Measurements from ENCODE around the gene ZNF214. TPM values are rescaled to one million over a fixed set of nuclear protein-coding genes. Genes with fewer than 3 reads are reported as not detected.

Gene ZNF214
- total RNA-seq, 5 donors from 2014 or later (not counting 1 experiment from before 2014, with no cell fraction given) = not detected

DNA sequence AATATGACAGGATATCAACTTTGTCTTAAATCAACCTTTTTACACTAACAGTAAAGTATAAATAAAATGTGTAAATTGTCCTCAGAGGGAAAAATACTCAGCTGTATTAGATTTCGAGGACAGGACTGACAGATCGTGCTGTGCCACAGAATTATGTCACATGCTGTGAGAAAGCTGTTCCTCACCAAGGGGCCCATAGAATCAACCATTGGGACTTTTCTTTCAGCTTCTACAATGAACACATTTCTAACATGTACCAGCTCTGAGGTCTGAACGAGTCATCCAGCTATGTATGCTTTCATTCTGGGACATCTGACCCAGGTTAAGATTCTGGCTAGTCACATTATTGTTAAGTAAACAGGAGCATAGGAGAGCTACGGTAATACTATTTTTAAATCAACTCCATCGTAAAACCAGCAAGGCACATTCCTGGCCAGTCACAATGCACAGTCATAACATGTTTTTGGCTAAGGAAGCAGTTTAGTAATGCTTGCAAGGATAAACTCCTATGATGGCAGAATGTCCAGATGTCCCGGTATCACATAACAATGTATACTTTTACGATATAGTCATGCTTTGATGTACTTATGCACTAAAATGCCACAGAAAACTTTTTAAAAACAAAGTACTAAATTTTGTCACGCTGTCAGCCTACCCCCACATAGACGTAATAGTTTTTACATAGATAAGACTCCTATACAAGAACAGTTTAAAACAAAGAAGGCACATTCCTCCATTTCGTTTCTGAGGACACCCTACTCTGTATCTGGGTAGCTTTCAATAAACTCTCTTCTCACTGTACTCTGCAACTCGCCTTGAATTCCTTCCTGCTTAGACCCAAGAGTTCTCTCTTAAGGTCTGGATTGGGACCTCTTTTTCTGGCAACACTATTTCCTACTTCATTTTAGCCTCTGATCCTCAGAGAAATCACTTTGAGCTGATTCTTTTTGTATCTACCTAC lies 27.4 kb downstream of the ZNF214 start:
- Histone ChIP-seq H3K4me3 (ENCODE audit: control insufficient read depth in 1 of 2, extremely low read depth in 1 of 2, low read length in 1 of 2) (no peak overlapping the region), H3K27me3 (replicated peaks in 1 of 2; ENCODE audit: control insufficient read depth in 2 of 2, extremely low read depth in 1 of 2, insufficient read depth in 2 of 2, low read length in 1 of 2) (no peaks in the 10 kb centered on the region), H3K27ac (ENCODE audit: low read length) (no peak overlapping the region), H3K4me1 (ENCODE audit: control insufficient read depth in 1 of 2, extremely low read depth in 1 of 2, insufficient read depth in 2 of 2, low read length in 2 of 2) (no peaks in the 10 kb centered on the region), H3K36me3 (ENCODE audit: control insufficient read depth in 2 of 2, extremely low read depth in 1 of 2, insufficient read depth in 1 of 2, low read length in 1 of 2) (no peaks in the 10 kb centered on the region), H3K9me3 (no peaks in the 10 kb centered on the region)
- Mint-ChIP-seq H3K27me3 (peaks cover 0 to 6% of the 10 kb centered on the region in 2 donors), H3K9me3 (no peaks in the 10 kb centered on the region), H3K36me3 (no peaks in the 10 kb centered on the region), H3K27ac (no peak overlapping the region), H3K4me1 (no peaks in the 10 kb centered on the region), H3K4me3 (no peak overlapping the region)
- ChIA-PET POLR2A (no interaction called here), CTCF (no interaction called here)
- no peak for DNase-seq
- ATAC-seq (replicated peaks in 1 of 4) = no peak
- WGBS (ENCODE audit: insufficient coverage) = 44% methylated on average over 5 of the region's 11 CpGs

DNA sequence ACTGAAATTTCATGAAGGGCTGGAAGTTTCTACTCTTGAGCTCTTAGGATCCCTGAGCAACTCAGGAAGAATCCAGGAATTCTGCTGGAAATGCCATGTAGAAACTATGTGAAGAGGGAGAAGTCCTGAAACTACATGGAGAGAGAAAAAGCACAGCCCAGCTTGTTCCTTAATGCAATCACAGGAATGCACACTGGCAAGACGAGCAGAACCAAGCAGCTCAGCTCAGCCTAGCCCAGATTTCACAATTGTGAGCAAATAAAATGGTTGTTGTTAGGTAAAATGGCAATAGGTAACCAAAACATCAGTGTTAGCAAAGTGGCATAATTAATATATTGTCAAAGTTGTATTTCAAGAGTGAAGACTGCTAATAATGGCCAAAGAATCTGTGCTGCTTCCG lies 28.1 kb downstream of the ZNF214 start:
- no peak for DNase-seq
- ATAC-seq (replicated peaks in 1 of 4) = no peak
- WGBS (ENCODE audit: insufficient coverage) = 20% methylated on average over 1 of the region's 2 CpGs
- CTCF ChIA-PET = no interaction called here
- H3K4me1 Mint-ChIP-seq = no peaks in the 10 kb centered on the region
- Histone ChIP-seq H3K9me3 (no peaks in the 10 kb centered on the region), H3K27ac (ENCODE audit: low read length) (no peak overlapping the region), H3K36me3 (ENCODE audit: control insufficient read depth in 2 of 2, extremely low read depth in 1 of 2, insufficient read depth in 1 of 2, low read length in 1 of 2) (no peaks in the 10 kb centered on the region), H3K27me3 (replicated peaks in 1 of 2; ENCODE audit: control insufficient read depth in 2 of 2, extremely low read depth in 1 of 2, insufficient read depth in 2 of 2, low read length in 1 of 2) (no peaks in the 10 kb centered on the region), H3K4me1 (ENCODE audit: control insufficient read depth in 1 of 2, extremely low read depth in 1 of 2, insufficient read depth in 2 of 2, low read length in 2 of 2) (no peaks in the 10 kb centered on the region), H3K4me3 (ENCODE audit: control insufficient read depth in 1 of 2, extremely low read depth in 1 of 2, low read length in 1 of 2) (no peak overlapping the region)
- H3K27me3 Mint-ChIP-seq = peaks cover 0 to 3% of the 10 kb centered on the region in 2 donors
- peaks cover 0 to 2% (median 0%) of the 10 kb centered on the region in 3 donors for H3K9me3 Mint-ChIP-seq
- no peaks in the 10 kb centered on the region for H3K36me3 Mint-ChIP-seq
- POLR2A ChIA-PET = interaction anchor here in 1 of 2 donors (0.5 kb wide), 1 partner anchor 1839 kb away, joined by 3 read pairs; no protein-coding TSS in a partner anchor
- H3K4me3 Mint-ChIP-seq = no peak overlapping the region
- no peak overlapping the region for H3K27ac Mint-ChIP-seq

DNA sequence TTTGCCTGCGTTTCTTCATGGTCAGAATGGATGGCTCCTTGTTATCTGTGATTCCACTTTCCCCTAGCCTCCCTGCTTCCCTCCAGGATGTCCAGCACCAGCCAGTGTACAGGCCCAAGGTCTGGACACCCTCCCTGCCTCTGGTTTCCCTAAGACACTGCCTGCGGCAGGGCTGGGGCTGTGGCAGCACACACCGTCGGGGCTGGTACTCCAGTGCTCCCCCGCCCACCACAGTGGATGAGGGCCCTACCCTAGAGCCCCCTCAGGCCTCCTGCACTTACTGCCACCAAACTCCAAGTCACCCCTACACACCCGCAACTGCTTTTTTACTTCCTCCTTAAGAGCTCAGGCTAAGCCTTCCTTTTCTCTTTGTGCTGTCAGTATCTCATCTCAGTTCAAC lies 28.9 kb downstream of the ZNF214 start:
- Histone ChIP-seq H3K9me3 (no peaks in the 10 kb centered on the region), H3K27me3 (replicated peaks in 1 of 2; ENCODE audit: control insufficient read depth in 2 of 2, extremely low read depth in 1 of 2, insufficient read depth in 2 of 2, low read length in 1 of 2) (no peaks in the 10 kb centered on the region), H3K4me1 (ENCODE audit: control insufficient read depth in 1 of 2, extremely low read depth in 1 of 2, insufficient read depth in 2 of 2, low read length in 2 of 2) (no peaks in the 10 kb centered on the region), H3K27ac (ENCODE audit: low read length) (no peak overlapping the region), H3K36me3 (ENCODE audit: control insufficient read depth in 2 of 2, extremely low read depth in 1 of 2, insufficient read depth in 1 of 2, low read length in 1 of 2) (no peaks in the 10 kb centered on the region), H3K4me3 (ENCODE audit: control insufficient read depth in 1 of 2, extremely low read depth in 1 of 2, low read length in 1 of 2) (no peak overlapping the region)
- H3K36me3 Mint-ChIP-seq = no peaks in the 10 kb centered on the region
- no peaks in the 10 kb centered on the region for H3K4me1 Mint-ChIP-seq
- DNase-seq (no peak), ATAC-seq (replicated peaks in 1 of 4) (no peak)
- peaks cover 0 to 3% of the 10 kb centered on the region in 2 donors for H3K27me3 Mint-ChIP-seq
- peaks cover 0 to 7% (median 4%) of the 10 kb centered on the region in 3 donors for H3K9me3 Mint-ChIP-seq
- WGBS (ENCODE audit: insufficient coverage) = 89% methylated on average over 5 of the region's 6 CpGs
- CTCF ChIA-PET = no interaction called here
- no peak overlapping the region for H3K27ac Mint-ChIP-seq
- H3K4me3 Mint-ChIP-seq = no peak overlapping the region
- POLR2A ChIA-PET = no interaction called here

DNA sequence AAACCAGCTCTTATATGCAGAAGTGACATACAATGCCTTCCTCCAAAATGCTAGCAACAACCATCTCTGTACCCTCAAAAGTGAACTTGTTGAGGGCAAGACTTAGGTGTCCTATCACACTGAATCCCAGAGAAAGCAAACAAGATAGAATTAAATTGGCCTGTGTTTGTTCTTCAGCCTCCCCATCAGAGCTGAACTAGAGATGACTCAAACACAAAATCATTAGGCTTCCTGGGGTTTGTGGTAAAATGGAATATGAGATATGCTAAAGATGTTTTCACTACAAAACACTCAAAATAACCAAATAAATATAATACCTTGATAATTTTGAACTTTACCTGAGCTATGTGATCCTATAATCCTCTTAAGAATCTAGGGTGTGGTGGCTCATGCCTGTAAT lies 31.6 kb downstream of the ZNF214 start:
- Histone ChIP-seq H3K27ac (ENCODE audit: low read length) (no peak overlapping the region), H3K36me3 (ENCODE audit: control insufficient read depth in 2 of 2, extremely low read depth in 1 of 2, insufficient read depth in 1 of 2, low read length in 1 of 2) (no peaks in the 10 kb centered on the region), H3K9me3 (no peaks in the 10 kb centered on the region), H3K27me3 (replicated peaks in 1 of 2; ENCODE audit: control insufficient read depth in 2 of 2, extremely low read depth in 1 of 2, insufficient read depth in 2 of 2, low read length in 1 of 2) (no peaks in the 10 kb centered on the region), H3K4me1 (ENCODE audit: control insufficient read depth in 1 of 2, extremely low read depth in 1 of 2, insufficient read depth in 2 of 2, low read length in 2 of 2) (no peaks in the 10 kb centered on the region), H3K4me3 (ENCODE audit: control insufficient read depth in 1 of 2, extremely low read depth in 1 of 2, low read length in 1 of 2) (no peak overlapping the region)
- DNase-seq = no peak
- H3K4me1 Mint-ChIP-seq = no peaks in the 10 kb centered on the region
- POLR2A ChIA-PET = no interaction called here
- H3K27ac Mint-ChIP-seq = no peak overlapping the region
- H3K4me3 Mint-ChIP-seq = no peak overlapping the region
- CTCF ChIA-PET = no interaction called here
- ATAC-seq (replicated peaks in 1 of 4) = no peak
- H3K9me3 Mint-ChIP-seq = peaks cover 0 to 7% (median 4%) of the 10 kb centered on the region in 3 donors
- no peaks in the 10 kb centered on the region for H3K36me3 Mint-ChIP-seq
- peaks cover 0 to 3% of the 10 kb centered on the region in 2 donors for H3K27me3 Mint-ChIP-seq

DNA sequence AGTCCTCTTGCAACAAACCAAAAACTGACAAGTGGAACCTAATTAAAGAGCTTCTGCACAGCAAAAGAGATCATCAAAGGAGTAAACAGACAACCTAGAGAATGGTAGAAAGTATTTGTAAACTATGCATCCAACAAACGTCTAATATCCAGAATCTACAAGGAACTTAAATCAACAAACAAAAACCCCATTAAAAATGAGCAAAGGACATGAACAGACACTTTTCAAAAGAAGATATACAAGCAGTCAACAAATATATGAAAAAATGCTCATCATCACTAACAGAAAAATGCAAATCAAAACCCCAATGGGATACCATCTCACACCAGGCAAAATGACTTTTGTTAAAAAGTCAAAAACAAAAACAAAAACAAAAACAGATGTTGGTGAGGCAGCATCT lies 33.7 kb downstream of the ZNF214 start:
- DNase-seq = no peak
- H3K36me3 Mint-ChIP-seq = no peaks in the 10 kb centered on the region
- no peak overlapping the region for H3K27ac Mint-ChIP-seq

DNA sequence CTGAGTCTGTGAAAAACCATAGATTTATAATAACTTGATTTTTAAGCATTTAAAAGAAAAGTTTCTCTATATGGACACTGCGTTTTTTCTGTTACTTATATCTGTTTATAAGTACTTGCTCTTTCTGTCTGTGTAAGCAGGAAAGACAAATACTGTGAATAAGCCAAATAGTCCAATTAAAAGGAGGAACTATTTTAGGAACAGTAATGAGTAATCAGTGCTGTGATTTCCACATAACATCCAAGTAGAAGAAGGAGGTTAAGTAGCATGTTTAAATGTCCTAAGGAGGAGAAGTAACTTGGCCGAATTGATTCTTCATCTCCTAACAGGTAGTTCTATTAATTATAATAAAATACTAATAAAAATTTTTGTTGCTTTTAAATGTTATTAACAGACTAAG lies 40.8 kb downstream of the ZNF214 start:
- ChIA-PET POLR2A (no interaction called here), CTCF (no interaction called here)
- Mint-ChIP-seq H3K4me3 (no peak overlapping the region), H3K27me3 (peaks cover 7 to 8% of the 10 kb centered on the region in 2 donors), H3K9me3 (peaks cover 0 to 6% (median 5%) of the 10 kb centered on the region in 3 donors), H3K27ac (no peak overlapping the region), H3K4me1 (no peaks in the 10 kb centered on the region), H3K36me3 (no peaks in the 10 kb centered on the region)
- no peak for DNase-seq
- Histone ChIP-seq H3K9me3 (no peaks in the 10 kb centered on the region), H3K4me1 (ENCODE audit: control insufficient read depth in 1 of 2, extremely low read depth in 1 of 2, insufficient read depth in 2 of 2, low read length in 2 of 2) (no peaks in the 10 kb centered on the region), H3K4me3 (ENCODE audit: control insufficient read depth in 1 of 2, extremely low read depth in 1 of 2, low read length in 1 of 2) (no peak overlapping the region), H3K27me3 (replicated peaks in 1 of 2; ENCODE audit: control insufficient read depth in 2 of 2, extremely low read depth in 1 of 2, insufficient read depth in 2 of 2, low read length in 1 of 2) (no peaks in the 10 kb centered on the region), H3K27ac (ENCODE audit: low read length) (no peak overlapping the region), H3K36me3 (ENCODE audit: control insufficient read depth in 2 of 2, extremely low read depth in 1 of 2, insufficient read depth in 1 of 2, low read length in 1 of 2) (no peaks in the 10 kb centered on the region)
- WGBS (ENCODE audit: insufficient coverage) = no CpG with 5 or more reads among the region's 2 CpGs
- no peak for ATAC-seq (replicated peaks in 1 of 4)

More for the DNA sequence above, 33.7 kb downstream of the ZNF214 start:
- POLR2A ChIA-PET = no interaction called here
- no peak overlapping the region for H3K27ac ChIP-seq (ENCODE audit: low read length)
- WGBS (ENCODE audit: insufficient coverage) = no CpG with 5 or more reads among the region's 1 CpG
- H3K4me1 ChIP-seq (ENCODE audit: control insufficient read depth in 1 of 2, extremely low read depth in 1 of 2, insufficient read depth in 2 of 2, low read length in 2 of 2) = no peaks in the 10 kb centered on the region
- H3K27me3 Mint-ChIP-seq = no peaks in the 10 kb centered on the region
- peaks cover 0 to 7% (median 4%) of the 10 kb centered on the region in 3 donors for H3K9me3 Mint-ChIP-seq
- no peaks in the 10 kb centered on the region for H3K36me3 ChIP-seq (ENCODE audit: control insufficient read depth in 2 of 2, extremely low read depth in 1 of 2, insufficient read depth in 1 of 2, low read length in 1 of 2)
- ATAC-seq (replicated peaks in 1 of 4) = no peak
- no peaks in the 10 kb centered on the region for H3K27me3 ChIP-seq (replicated peaks in 1 of 2; ENCODE audit: control insufficient read depth in 2 of 2, extremely low read depth in 1 of 2, insufficient read depth in 2 of 2, low read length in 1 of 2)
- no peak overlapping the region for H3K4me3 Mint-ChIP-seq
- CTCF ChIA-PET = no interaction called here
- no peaks in the 10 kb centered on the region for H3K4me1 Mint-ChIP-seq
- H3K9me3 ChIP-seq = no peaks in the 10 kb centered on the region
- H3K4me3 ChIP-seq (ENCODE audit: control insufficient read depth in 1 of 2, extremely low read depth in 1 of 2, low read length in 1 of 2) = no peak overlapping the region

Data from T-cell (primary cell).